COLO668 (cell line): ENCODE results near the gene SHISA3.

Experiments
- DNase-seq: peaks from one replicate; lab custom pipeline; 2025; ENCODE audit not compliant: unreplicated experiment; lab: John Stamatoyannopoulos, UW

The SHISA3 gene

DNA sequence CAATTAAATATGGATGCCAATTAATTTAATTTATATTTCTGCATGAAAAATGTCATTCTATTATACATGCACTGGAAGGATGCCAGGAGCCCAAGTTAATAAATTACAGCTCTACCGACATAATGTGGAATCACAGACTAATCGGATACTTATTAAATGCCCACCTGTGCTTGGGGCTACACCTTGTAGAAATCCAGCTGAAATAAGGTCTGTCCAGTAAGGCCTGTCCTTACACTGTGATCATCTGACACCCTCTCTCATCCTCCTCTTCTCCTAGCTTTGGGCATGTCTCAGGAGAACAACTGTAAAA lies 6.0 kb upstream of the SHISA3 start:
- no peak for DNase-seq

DNA sequence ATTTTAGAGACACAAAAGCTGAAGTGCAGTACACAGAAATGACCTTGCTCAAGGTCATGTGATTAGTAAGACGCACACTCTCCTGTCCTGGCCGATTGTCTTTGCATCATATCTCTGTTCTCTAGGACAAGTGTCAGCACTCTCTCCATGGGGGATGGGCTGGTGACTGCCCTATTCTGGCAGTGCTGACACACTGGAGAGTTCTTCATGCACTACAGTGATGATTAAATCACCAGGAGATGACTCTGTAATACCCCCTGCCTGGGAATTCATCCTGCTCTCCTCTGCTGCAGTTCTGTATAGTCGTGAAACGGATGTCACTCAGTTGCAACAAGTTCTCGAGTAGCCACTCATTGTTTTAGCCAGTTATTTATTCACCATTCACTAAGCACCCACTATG lies 5.3 kb upstream of the SHISA3 start:
- DNase-seq = no peak

DNA sequence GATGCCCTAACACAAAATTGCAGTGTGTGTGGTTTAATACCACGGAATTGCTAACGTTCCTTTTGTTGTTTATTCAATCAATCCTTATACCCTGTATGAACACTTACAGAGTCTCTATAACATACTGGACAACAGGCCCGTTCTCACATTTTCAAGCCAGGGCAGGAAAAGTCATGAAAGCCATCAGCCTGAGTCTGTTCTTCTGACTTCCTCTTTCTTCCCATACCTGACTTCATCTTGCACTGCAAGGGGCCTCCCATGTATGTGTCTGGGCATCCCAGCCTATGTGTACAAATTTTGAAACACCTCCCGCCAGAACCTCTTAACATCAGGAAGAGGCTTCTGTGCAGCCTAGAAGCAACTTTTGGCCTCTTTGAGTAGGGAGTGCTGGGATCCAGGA lies 4.9 kb upstream of the SHISA3 start:
- DNase-seq = no peak

DNA sequence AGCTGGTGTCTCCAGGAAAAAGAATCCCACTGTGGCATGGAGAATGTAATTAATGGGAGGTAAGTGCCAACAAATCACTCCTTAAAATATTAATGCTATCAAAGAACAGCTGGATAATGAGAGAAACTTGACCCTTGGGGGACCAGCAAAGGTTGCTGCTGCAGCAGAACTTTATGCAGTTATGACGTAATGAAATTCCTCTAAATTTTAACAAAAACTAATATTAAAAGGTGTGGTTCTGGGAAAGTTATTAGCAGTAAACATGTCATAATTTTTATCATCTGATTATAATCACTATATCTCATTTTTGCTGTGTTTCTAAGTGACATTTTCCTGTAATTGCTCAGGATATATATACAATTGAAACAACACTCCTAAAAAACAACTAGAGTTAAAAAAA lies 1.7 kb upstream of the SHISA3 start:
- DNase-seq = no peak

DNA sequence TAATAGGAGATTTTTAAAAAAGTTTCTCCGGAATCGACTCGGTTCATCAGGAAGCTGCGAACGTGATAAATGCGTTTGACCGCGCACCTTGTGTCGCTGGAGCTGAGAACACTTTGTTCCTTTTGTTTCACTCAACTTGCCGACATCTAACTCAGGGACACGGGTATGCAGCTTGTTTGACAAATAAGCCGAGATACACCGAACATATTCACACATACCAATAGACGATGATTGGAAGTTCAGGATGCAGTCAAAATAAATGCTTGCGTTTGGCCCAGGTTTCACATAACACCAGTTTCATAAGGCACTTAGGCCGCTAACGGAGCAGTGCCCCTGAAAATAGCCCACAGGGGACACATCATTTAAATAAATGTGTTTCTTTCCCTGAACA lies 932 bp upstream of the SHISA3 start:
- DNase-seq = no peak

DNA sequence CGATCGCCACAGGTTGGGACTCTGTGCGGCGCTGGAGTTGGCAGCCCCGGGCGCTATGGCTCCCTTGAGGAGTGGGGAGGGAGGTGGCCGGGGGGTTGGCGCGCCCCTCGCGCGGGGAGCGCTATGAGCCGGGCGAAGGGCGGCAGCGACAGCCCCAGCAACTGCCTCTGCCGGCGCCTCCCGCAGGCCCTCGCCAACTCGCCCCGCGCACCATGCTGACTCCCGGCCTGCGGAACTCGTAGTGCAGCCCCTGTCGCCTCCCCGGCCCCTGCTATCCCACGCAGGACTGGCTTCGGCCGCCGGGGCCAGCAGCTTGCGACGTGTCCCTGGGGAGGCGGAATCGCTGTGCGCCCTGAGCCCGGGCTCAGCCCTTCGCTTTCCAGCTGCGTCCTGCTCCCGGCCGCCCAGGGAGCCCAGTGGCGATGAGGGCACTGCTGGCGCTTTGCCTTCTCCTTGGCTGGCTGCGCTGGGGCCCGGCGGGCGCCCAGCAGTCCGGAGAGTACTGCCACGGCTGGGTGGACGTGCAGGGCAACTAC lies 415 bp downstream of the SHISA3 start:
- peak; percentile 70 for DNase-seq

DNA sequence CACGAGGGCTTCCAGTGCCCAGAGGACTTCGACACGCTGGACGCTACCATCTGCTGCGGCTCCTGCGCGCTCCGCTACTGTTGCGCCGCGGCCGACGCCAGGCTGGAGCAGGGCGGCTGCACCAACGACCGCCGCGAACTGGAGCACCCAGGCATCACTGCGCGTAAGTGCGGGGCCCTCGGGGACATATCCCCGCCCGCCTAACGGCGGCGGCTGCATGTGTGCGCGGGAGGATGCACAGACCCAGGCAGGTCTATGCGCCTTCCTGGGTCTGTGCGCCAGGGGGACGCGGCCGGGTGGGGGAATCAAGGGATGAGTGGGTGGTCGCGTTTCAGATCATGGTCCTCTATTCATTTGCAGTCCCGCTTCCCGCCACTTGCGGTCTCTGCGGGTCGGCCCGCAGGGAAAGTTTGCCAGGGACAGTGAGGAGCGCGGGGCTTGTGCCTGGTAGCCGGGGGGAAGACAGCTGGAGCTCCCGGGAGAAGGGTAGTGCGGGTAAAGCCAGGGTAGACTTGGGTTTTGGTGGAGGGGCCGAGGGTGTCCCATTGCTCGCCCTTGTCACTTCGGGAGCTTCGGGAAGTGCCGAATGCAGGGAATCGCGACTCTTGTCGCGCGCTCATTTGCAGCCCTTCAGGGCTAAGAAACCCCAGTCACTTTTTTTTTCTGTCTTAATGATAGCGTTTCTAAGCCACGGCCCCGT lies 1.0 kb downstream of the SHISA3 start:
- peak; percentile 70 for DNase-seq

DNA sequence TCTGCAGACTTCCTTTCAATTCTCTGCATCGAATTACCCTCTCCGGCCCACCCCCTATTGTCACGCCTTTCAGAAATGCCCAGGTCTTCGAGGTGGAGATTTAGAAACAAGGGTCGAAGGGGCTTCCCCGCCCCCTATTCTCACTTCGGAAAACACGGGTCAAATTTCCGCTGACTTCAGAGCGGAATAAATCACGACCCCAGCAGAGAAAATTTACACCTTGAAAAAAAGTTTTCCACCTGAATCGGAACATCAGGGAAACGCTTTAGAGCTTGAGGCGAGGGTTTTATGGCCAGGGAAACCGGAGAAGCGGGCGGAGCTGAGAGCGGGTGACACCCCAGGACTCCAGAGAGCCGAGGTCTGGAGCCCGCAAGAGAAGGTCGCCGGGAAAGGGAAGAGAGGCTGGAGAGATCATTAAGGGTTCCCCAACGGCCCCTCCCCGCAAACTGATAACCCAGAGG lies 1.6 kb downstream of the SHISA3 start:
- peak; percentile 13 for DNase-seq

DNA sequence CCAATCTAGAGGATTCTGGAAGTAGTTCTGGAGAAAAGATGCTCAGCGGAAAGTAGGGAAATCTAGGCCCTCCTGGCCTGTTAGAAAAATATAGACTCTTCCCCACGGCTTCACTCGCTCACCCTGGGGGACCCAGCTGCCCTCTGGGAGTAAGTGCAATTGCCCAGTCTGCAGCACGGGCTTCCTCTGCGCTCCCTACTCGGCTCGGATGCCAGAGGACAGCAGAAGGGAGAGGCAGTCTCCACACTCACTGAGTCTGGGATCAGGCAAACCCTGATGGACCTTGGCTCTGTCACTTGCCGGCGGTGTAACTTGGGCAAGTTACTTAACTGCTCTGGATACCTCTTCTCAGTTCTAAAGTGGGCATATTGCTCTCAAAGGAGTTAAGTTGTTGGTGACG lies 2.1 kb downstream of the SHISA3 start:
- DNase-seq = no peak

DNA sequence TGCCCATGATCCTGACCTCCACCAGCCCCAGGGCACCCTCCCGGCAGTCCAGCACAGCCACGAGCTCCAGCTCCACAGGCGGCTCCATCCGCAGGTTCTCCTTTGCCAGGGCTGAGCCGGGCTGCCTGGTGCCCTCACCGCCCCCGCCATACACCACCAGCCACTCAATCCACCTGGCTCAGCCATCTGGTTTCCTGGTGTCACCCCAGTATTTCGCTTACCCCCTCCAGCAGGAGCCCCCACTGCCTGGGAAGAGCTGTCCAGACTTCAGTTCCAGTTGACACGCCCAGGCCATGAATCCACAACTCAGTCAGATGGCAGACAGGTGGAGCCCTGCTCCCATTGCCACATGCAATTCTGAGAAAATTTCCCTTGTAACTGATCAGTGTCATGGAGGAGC lies 3.9 kb downstream of the SHISA3 start:
- no peak for DNase-seq

DNA sequence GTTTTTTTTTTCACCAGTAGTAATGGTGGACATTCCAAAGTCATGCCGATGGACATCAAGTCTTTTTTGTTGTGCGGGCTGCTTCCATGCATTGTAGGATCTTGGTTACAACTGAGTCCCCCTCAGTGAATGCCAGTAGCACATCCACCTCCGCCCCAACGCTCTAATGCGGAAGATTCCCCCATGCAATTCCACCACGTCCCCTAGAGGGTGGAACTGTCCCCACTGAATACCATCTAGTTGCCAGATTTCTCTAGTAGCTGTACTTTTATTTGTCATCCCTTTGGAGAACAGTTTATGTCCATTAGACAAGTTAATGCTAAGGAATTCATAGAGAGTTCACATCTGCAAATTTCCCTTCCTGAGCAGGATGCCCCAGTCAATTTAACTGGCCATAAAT lies 6.7 kb downstream of the SHISA3 start:
- DNase-seq = no peak

DNA sequence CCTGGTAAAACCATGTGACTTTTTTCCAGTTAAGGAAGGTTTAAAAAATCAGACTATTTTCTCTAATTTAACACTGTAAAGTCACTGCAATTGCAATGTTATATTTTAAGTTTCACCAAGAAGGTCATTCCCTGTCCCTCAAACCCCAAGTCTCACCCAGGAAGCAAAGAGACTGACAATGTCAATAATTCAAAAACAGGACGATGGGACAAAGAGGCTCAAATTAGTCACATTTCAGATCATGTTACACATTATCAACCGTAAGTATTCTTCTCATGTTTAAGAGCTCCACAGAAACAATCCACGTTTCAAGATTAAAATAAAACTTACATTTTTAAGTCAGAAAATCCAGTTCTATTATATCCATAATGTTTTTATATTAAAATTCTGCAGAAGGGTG lies 13.2 kb downstream of the SHISA3 start:
- no peak for DNase-seq

DNA sequence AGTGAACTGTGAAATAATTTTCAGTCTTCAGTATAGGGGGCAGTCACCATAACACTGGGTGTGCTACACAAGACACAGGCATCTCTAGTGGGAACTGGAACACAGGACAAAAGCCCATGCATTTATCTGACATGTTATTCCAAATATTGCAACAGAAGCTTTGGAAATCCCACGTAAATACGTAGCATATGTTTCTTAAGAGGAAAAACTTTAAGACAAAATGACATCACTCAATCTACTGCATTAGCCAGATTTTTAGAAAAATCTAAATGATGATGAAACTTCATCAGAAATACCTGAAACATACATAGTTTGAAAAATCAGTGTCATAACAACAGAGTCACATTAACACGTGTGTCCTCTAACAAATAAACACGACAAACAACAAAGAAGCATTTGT lies 14.5 kb downstream of the SHISA3 start:
- no peak for DNase-seq

DNA sequence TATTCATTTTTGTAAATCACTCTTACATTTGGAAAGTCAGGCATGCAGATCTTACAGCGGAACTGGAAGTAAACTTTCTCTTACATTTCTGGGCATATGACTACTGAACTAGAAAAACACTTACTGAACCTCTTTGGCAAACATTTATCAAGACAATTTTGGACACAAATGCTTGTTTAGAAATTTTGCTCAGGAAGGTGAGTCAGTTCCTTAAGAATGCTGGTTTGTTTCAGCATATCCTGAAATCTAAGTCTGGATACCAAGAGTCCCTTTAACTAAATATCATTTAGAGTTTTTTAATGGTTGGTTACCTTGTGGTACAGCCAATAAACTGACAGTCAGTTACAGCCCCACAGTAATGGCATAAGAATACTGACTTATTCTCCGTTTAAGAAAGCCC lies 15.0 kb downstream of the SHISA3 start:
- DNase-seq = no peak

DNA sequence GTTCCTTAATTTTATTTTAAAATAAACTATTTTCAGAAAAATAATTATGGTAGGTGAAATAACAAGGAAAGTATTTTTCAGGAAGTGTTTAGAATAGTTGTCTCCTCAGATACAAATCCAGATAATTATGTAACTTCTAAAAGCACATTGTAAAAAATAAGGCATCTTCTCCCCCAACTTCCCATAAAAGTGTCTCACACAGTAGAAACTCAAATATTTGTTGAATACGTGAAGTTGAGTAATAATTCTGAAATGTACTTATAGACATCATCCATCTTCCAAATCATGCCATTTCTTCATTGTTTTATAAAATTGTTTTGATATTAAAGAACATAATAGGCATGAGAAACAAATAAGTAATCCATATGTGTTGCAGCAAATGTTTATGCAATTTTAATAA lies 18.0 kb downstream of the SHISA3 start:
- DNase-seq = no peak

DNA sequence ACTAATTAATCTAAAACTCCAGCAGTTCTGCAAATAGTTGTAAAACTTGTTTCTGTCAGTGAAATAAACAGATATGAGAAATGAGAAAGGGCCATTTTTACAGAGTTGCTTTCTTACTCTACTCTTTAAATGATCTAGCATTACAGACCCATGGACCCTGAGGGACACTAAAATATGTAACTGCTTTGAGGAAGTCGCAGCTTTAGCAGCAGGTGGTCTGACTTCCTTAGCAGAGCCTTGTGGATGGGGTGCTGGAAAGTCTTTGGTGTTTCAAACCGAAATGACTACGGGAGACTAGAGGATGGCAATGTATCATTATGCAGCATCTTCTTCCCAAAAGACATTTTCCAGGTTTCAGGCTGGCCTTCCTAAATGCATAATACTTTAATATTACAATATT lies 18.7 kb downstream of the SHISA3 start:
- DNase-seq = no peak

DNA sequence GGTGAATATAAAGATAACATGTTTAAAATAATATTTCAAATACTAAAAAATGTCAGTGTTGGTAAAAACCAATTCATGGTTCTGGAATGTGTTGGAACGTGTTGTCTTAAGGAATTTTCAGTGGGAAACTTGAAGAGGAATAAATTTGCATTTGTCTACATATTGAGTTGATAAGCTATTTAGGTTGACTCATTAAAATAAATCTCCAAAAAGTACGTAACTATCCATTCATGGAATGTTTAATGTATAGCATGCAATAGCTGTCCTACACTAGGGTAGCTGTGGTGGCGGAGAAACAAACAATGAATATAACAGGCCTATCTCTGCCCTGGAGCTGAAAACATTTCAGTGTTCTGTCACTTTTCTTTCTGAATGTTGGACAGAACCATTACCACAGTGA lies 20.3 kb downstream of the SHISA3 start:
- DNase-seq = no peak

DNA sequence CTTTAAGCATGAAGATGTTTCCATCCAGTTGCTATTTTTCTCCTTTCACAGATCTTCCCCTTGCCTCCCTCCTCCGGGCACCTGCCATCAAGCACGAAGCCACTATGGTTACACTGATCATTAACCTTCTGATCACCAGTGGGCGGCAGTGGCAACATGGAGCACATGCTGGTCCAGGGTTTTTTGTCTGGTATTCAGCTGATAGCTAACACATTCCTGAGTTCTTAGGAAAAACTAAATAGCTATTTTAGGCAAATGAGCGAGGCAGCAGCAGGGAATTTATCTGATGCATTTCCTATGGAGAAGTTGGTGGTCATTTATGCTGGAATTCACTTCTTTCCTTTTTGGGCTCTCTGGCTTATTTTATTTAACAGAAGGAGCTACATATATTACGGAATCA lies 22.9 kb downstream of the SHISA3 start:
- DNase-seq = no peak

DNA sequence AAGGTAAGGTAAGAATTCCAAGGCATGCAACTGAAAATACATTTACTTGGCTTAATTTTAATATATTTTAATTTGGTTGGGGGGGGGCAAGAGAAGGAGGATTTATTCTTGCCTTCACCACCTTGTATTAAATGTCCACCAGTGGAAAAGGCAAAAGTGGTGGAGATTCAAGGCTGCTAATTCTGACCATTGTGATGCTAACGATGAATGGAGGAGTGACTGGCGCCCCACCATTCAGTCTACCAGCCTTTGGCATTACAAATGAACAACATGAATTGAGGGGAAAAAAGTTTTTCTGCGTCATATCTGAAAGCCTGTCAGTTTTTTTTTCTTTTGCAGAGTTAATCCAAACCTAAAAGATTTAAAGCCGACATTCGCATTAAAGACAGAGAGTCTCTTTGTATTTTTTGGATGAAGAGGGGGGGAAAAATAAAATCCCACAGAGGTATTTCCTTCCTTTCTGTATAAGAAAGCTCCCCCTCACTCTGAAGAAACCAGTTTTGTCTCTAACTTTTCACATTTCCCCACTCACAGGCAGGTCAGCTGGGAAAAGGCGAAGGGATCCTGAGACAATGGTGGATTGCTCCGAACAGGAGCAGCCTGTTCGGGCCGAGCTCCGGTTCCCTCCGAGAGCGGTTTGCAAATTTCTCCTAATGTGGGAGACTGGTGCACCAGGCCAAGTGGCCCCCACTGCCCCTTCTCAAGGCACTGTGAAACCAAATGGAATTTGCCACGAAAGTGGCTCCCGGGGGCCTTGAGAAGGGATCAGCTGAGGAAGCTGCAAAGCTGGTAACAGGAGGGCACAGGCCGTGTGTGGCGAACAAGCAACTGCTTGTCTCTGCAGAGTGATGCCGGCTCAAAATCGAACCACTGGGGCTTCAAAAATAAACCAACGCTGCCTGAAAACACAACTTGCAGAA lies 28.1 kb downstream of the SHISA3 start:
- no peak for DNase-seq

DNA sequence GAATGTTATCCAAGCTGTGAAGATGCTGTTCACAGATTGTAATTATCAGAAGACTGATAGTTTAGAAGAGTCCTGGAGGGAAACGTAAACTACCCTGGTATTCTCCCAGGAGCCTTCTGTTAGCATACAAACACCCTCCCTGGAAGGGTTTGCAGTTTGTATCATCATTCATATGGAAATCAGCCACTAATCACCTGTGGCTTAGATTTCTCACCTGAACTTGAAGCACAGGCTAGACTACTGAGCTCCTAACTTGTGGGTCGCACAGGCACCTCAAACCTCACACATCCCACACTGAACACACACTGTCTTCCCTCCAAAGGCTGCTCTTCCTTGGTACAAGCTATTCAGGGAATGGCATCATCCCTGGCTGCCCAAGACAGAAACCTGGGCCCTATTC lies 30.7 kb downstream of the SHISA3 start:
- DNase-seq = no peak

DNA sequence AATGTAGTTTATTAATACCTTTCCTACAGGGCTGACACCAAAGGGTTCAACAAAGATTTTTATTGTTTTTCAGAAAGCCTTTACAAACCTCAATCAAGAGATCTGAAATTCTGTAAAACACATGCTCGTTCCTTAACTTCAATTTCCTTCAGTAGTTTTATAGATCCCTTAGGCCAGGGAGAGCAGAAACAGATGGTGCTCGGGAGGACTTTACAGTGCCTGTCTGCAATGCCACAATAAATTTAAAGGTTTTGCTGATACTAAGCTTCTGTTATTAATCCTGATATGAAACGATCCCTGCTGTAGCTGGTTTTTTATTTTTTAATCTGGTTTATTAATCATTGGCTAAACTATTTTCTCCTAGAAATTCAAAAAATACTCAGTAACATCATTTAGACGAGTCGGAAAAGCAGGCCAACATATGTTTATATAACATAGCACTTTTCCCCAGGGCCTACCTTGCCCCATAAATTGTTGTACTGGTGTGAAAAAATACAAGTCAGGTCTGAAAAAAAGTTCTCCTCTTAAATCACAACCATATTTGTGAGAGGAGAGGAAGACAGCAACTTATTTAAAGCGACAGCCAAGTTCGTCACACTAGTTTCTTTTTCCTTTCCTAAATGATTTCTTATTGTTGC lies 39.8 kb downstream of the SHISA3 start:
- no peak for DNase-seq

DNA sequence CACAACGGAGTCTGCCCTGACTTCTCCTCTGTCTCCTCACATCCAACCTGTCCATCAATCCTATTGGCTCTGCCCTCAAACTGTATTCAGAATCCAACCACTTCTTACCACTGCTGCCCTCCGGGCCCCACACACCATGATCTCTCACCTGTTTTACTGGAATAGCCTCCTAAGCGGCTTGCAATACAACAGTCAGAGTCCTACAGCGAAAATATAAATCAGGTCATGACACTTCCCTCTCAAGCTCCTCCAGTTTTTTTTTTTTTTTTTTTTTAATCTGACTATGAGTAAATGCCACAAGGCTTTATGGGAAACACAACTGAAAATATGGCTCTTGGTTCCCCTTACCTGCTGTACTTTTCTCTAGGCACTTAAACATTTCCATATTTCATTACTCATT lies 42.8 kb downstream of the SHISA3 start:
- DNase-seq = no peak
